ENCODE results near the gene PCDHB16.
"Not testable (repeated sequence)": the region's sequence is repeated elsewhere in the genome, so short reads cannot be mapped to it uniquely, and the experiment has no call there.

The PCDHB16 gene

GRCh38 chr5:141182248-141182647, at the start of gene PCDHB16:
Gene PCDHB16 (plus strand): TSS chr5:141182387. CDS start chr5:141182560, 173 bp downstream.
- peak; percentile 47 for DNase-seq (ENCODE audit: low spot score)

GRCh38 chr5:141135030-141135717, 47.0 kb upstream of the PCDHB16 start, which contains the start of gene PCDHB5:
Gene PCDHB5 (plus strand): TSS chr5:141135206. CDS start chr5:141135435, 229 bp downstream.
- DNase-seq (ENCODE audit: low spot score), result no peak

- DNase-seq (ENCODE audit: low spot score), result no peak
Measured at GRCh38 chr5:141135718-141136266, 46.4 kb upstream of the PCDHB16 start.

GRCh38 chr5:141137346-141137745, 44.8 kb upstream of the PCDHB16 start:
- not testable (repeated sequence) for DNase-seq (ENCODE audit: low spot score)

DNA sequence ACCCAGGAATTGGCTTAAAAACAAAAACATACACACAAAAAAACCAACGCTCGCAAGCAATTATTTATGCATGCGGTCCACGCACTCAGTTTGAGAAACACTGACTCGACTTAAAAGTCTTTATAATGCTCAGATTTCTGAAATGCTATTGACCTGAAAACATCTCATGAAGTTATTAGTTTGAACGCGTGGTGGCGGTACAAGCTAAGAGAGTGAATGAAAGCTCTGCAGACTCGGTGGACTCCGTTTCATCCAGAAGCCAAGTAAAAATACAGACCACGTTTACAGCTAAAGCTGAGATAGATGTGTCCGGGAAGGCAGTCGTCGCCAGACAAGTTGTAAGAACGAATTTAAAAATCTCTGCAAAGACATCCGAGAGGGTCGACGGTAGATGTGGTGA, 32.4 kb upstream of the PCDHB16 start, which contains the start of gene PCDHB6:
PCDHB6 (plus strand) TSS at position 246 of the 400 bp plus-strand sequence. CDS start 201 bp downstream, outside the sequence.
- no peak for DNase-seq (ENCODE audit: low spot score)

DNA sequence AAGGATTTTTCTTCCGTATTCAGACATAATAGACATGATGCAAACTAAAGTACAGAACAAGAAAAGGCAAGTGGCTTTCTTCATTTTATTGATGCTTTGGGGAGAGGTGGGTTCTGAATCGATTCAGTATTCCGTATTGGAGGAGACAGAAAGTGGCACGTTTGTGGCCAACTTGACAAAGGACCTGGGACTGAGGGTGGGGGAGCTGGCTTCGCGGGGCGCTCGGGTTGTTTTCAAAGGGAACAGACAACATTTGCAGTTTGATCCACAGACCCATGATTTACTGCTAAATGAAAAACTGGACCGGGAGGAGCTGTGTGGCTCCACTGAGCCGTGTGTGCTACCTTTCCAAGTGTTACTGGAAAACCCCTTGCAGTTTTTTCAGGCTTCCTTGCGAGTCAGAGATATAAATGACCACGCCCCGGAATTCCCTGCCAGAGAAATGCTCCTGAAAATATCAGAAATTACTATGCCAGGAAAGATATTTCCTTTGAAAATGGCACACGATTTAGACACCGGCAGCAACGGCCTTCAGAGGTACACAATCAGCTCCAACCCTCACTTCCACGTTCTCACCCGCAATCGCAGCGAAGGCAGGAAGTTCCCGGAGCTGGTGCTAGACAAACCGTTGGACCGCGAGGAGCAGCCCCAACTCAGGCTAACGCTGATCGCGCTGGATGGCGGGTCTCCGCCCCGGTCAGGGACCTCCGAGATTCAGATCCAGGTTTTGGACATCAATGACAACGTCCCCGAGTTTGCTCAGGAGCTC, 31.8 kb upstream of the PCDHB16 start:
- DNase-seq (ENCODE audit: low spot score), result no peak

GRCh38 chr5:141150993-141151325, 31.2 kb upstream of the PCDHB16 start:
- no peak for DNase-seq (ENCODE audit: low spot score)

GRCh38 chr5:141151632-141152031, 30.6 kb upstream of the PCDHB16 start:
- DNase-seq (ENCODE audit: low spot score), result not testable (repeated sequence)

- not testable (repeated sequence) for DNase-seq (ENCODE audit: low spot score)
Measured at GRCh38 chr5:141152096-141152495, 30.1 kb upstream of the PCDHB16 start.

- no peak for DNase-seq (ENCODE audit: low spot score)
Measured at GRCh38 chr5:141155540-141156374, 26.4 kb upstream of the PCDHB16 start.

DNA sequence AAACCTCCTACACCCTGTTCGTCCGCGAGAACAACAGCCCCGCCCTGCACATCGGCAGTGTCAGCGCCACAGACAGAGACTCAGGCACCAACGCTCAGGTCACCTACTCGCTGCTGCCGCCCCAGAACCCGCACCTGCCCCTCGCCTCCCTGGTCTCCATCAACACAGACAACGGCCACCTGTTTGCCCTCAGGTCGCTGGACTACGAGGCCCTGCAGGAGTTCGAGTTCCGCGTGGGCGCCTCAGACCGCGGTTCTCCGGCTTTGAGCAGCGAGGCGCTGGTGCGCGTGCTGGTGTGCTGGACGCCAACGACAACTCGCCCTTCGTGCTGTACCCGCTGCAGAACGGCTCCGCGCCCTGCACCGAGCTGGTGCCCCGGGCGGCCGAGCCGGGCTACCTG, 24.8 kb upstream of the PCDHB16 start:
- DNase-seq (ENCODE audit: low spot score), result not testable (repeated sequence)

GRCh38 chr5:141157901-141158300, 24.3 kb upstream of the PCDHB16 start:
- DNase-seq (ENCODE audit: low spot score), result not testable (repeated sequence)

- DNase-seq (ENCODE audit: low spot score), result peak; percentile 11
Measured at GRCh38 chr5:141172381-141173204, 9.6 kb upstream of the PCDHB16 start, which contains the start of gene PCDHB7. Gene PCDHB7 (plus strand): TSS chr5:141172644. CDS start chr5:141172836, 192 bp downstream.

DNA sequence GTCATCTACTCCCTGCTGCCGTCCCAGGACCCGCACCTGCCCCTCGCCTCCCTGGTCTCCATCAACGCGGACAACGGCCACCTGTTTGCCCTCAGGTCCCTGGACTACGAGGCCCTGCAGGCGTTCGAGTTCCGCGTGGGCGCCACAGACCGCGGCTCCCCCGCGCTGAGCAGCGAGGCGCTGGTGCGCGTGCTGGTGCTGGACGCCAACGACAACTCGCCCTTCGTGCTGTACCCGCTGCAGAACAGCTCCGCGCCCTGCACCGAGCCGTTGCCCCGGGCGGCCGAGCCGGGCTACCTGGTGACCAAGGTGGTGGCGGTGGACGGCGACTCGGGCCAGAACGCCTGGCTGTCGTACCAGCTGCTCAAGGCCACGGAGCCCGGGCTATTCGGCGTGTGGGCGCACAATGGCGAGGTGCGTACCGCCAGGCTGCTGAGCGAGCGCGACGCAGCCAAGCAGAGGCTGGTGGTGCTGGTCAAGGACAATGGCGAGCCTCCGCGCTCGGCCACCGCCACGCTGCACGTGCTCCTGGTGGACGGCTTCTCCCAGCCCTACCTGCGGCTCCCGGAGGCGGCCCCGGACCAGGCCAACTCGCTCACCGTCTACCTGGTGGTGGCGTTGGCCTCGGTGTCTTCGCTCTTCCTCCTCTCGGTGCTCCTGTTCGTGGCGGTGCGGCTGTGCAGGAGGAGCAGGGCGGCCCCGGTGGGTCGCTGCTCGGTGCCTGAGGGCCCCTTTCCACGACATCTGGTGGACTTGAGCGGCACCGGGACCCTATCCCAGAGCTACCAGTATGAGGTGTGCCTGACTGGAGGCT, 7.7 kb upstream of the PCDHB16 start:
- DNase-seq (ENCODE audit: low spot score), result not testable (repeated sequence)

GRCh38 chr5:141175933-141176332, 6.3 kb upstream of the PCDHB16 start:
- no peak for DNase-seq (ENCODE audit: low spot score)

DNA sequence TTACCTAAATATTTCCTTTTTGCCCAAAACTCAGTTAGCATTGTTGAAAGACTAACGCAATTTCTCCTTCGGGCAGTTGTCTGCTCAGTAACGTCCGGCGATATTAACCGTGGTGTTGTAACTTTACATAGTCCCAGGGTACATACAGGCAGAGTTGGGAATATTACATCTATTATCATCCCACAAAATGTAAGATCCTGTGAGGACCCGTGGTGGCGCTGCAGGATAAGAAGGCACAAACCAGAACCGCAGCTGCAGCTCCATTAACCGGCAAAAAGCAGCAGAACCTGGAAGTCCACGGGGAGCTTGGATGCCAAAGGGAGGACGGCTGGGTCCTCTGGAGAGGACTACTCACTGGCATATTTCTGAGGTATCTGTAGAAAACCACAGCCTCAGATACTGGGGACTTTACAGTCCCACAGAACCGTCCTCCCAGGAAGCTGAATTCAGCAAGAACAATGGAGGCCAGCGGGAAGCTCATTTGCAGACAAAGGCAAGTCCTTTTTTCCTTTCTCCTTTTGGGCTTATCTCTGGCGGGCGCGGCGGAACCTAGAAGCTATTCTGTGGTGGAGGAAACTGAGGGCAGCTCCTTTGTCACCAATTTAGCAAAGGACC, 4.5 kb upstream of the PCDHB16 start, which contains the start of gene PCDHB8:
PCDHB8 (plus strand) TSS at position 214 of the 615 bp plus-strand sequence; CDS start at position 459, 245 bp downstream.
- DNase-seq (ENCODE audit: low spot score), result not testable (repeated sequence)

GRCh38 chr5:141179371-141179770, 2.8 kb upstream of the PCDHB16 start:
- DNase-seq (ENCODE audit: low spot score), result not testable (repeated sequence)

DNA sequence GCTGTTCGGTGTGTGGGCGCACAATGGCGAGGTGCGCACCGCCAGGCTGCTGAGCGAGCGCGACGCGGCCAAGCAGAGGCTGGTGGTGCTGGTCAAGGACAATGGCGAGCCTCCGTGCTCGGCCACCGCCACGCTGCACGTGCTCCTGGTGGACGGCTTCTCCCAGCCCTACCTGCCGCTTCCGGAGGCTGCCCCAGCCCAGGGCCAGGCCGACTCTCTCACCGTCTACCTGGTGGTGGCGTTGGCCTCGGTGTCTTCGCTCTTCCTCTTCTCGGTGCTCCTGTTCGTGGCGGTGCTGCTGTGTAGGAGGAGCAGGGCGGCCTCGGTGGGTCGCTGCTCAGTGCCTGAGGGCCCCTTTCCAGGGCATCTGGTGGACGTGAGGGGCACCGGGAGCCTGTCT, 2.3 kb upstream of the PCDHB16 start:
- not testable (repeated sequence) for DNase-seq (ENCODE audit: low spot score)

- no peak for DNase-seq (ENCODE audit: low spot score)
Measured at GRCh38 chr5:141180313-141180712, 1.9 kb upstream of the PCDHB16 start.

All from putamen (tissue), 1 donor.